ENCODE measurements around the gene PDCD6IP.

The PDCD6IP gene

DNA sequence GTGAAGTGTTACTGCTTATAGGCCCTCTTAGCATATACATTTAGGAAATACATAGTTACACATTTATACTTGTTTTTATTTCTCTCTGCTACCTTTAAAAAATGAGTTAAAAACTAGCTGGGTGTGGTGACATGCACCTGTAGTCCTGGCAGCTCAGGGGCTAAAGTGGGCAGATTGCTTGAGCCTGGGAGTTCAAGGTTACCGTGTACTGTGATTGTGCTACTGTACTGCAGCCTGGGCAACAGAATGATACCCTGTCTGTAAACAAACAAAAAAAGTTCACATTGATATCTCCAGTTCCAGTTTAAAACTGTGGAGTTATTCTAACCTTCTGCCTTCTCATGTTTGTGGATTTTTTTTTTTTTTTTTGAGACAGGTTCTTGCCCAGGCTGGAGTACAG, 12.1 kb downstream of the PDCD6IP start:
- DNase-seq (ENCODE audit: low read depth) = no peak

DNA sequence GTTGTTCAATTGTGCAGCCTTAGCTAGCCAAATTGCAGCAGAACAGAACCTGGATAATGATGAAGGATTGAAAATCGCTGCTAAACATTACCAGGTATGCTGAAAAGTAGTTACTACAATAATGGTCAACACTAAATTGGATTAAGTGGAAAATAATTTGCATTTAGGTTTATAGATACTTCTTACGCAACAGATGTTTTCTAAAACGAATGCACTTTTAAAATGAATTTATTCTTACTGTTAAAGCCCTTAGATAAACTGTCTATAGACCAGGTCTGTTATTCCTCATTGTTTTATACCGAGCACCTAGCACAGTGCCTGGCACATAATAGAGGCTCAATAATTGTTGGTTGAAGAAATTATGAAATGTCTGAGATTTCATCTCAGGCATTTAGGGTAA, 23.6 kb downstream of the PDCD6IP start:
- DNase-seq (ENCODE audit: low read depth) = no peak
- H3K4me3 ChIP-seq (ENCODE audit: low read length) = no peak overlapping the region
- no peak for TF ChIP-seq CTCF (IDR thresholded peaks at IDR 0.05; ENCODE audit: insufficient read depth, low read depth, low read length, missing control alignments)

More for the DNA sequence above, 12.1 kb downstream of the PDCD6IP start:
- no peak for TF ChIP-seq CTCF (IDR thresholded peaks at IDR 0.05; ENCODE audit: insufficient read depth, low read depth, low read length, missing control alignments)
- H3K4me3 ChIP-seq (ENCODE audit: low read length) = no peak overlapping the region

DNA sequence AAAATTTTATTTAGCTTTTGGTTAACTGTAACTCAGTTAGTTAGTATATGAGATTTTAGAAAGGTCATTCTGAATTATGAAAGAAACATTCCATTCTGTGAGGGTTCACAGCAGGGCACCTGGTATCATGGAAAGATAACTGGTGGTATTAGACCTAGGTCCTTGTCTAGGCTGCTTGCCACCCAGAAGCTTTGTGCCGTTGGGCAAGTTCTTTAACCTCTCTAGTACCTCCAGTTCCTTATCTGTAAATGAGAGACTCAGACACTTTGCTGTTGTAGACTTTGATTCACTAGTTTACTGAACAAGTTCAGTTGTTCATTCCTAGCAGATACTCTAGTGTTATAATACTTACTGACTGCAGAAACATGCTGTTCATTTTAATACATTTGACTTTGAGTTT, 25.4 kb downstream of the PDCD6IP start:
- DNase-seq (ENCODE audit: low read depth) = no peak
- TF ChIP-seq CTCF (IDR thresholded peaks at IDR 0.05; ENCODE audit: insufficient read depth, low read depth, low read length, missing control alignments) = no peak
- no peak overlapping the region for H3K4me3 ChIP-seq (ENCODE audit: low read length)

- no peak overlapping the region for H3K4me3 ChIP-seq (ENCODE audit: low read length)
- DNase-seq (ENCODE audit: low read depth) = no peak
- no peak for TF ChIP-seq CTCF (IDR thresholded peaks at IDR 0.05; ENCODE audit: insufficient read depth, low read depth, low read length, missing control alignments)
Observed at GRCh38 chr3:33825111-33825510, 26.7 kb downstream of the PDCD6IP start.

DNA sequence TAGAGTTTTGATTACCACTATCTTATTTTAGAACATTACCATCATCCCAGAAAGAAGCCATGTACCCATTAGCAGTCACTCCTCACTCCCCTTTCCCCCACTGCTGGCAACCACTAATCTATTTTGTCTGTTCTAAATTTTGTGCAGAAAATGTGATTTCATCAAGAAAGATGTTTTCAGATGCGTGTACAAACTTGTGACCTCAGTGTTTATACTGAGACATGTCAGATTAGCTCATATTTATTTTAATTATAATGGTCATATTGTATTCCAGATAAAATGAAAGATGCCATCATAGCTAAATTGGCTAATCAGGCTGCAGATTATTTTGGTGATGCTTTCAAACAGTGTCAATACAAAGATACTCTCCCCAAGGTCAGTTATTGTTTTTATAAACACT, 27.8 kb downstream of the PDCD6IP start:
- H3K4me3 ChIP-seq (ENCODE audit: low read length) = no peak overlapping the region
- no peak for TF ChIP-seq CTCF (IDR thresholded peaks at IDR 0.05; ENCODE audit: insufficient read depth, low read depth, low read length, missing control alignments)
- DNase-seq (ENCODE audit: low read depth) = no peak

GRCh38 chr3:33826688-33827087, 28.3 kb downstream of the PDCD6IP start:
- no peak overlapping the region for H3K4me3 ChIP-seq (ENCODE audit: low read length)
- no peak for DNase-seq (ENCODE audit: low read depth)
- TF ChIP-seq CTCF (IDR thresholded peaks at IDR 0.05; ENCODE audit: insufficient read depth, low read depth, low read length, missing control alignments) = no peak

GRCh38 chr3:33829720-33830119, 31.3 kb downstream of the PDCD6IP start:
- DNase-seq (ENCODE audit: low read depth) = no peak
- no peak overlapping the region for H3K4me3 ChIP-seq (ENCODE audit: low read length)
- TF ChIP-seq CTCF (IDR thresholded peaks at IDR 0.05; ENCODE audit: insufficient read depth, low read depth, low read length, missing control alignments) = no peak
